ENCODE data around the gene KCNAB1. TPM values are rescaled to one million over a fixed set of nuclear protein-coding genes. Genes with fewer than 3 reads are reported as not detected.

The KCNAB1 gene
- polyA plus RNA-seq, 1 donor = 2.5 TPM

GRCh38 chr3:156341332-156341731 is 221.0 kb downstream of the KCNAB1 start:
- WGBS (ENCODE audit: insufficient coverage, low lambda C conversion rate) = no CpG with 5 or more reads among the region's 2 CpGs
- no peaks in the 10 kb centered on the region for H3K9me3 ChIP-seq (ENCODE audit: control insufficient read depth, low read depth, low read length)
- no peak overlapping the region for H3K4me3 ChIP-seq (ENCODE audit: low read length)
- DNase-seq = no peak
- no peaks in the 10 kb centered on the region for H3K27me3 ChIP-seq (ENCODE audit: control insufficient read depth, insufficient read depth, low read length)
- no peak overlapping the region for H3K27ac ChIP-seq (ENCODE audit: low read length)
- H3K36me3 ChIP-seq (ENCODE audit: control insufficient read depth, insufficient read depth, low read length) = no peaks in the 10 kb centered on the region
- H3K4me1 ChIP-seq (ENCODE audit: control insufficient read depth, insufficient read depth, low read length) = no peaks in the 10 kb centered on the region

GRCh38 chr3:156341831-156342416 is 221.5 kb downstream of the KCNAB1 start:
- H3K27me3 ChIP-seq (ENCODE audit: control insufficient read depth, insufficient read depth, low read length) = no peaks in the 10 kb centered on the region
- no peaks in the 10 kb centered on the region for H3K4me1 ChIP-seq (ENCODE audit: control insufficient read depth, insufficient read depth, low read length)
- H3K36me3 ChIP-seq (ENCODE audit: control insufficient read depth, insufficient read depth, low read length) = no peaks in the 10 kb centered on the region
- no peak for DNase-seq
- H3K9me3 ChIP-seq (ENCODE audit: control insufficient read depth, low read depth, low read length) = no peaks in the 10 kb centered on the region
- H3K27ac ChIP-seq (ENCODE audit: low read length) = no peak overlapping the region
- WGBS (ENCODE audit: insufficient coverage, low lambda C conversion rate) = no CpG with 5 or more reads among the region's 6 CpGs
- no peak overlapping the region for H3K4me3 ChIP-seq (ENCODE audit: low read length)

GRCh38 chr3:156344215-156344614 is 223.8 kb downstream of the KCNAB1 start:
- no peaks in the 10 kb centered on the region for H3K4me1 ChIP-seq (ENCODE audit: control insufficient read depth, insufficient read depth, low read length)
- H3K36me3 ChIP-seq (ENCODE audit: control insufficient read depth, insufficient read depth, low read length) = no peaks in the 10 kb centered on the region
- 60% methylated on average over 1 of the region's 7 CpGs for whole genome bisulfite sequencing (ENCODE audit: insufficient coverage, low lambda C conversion rate)
- H3K9me3 ChIP-seq (ENCODE audit: control insufficient read depth, low read depth, low read length) = no peaks in the 10 kb centered on the region
- H3K4me3 ChIP-seq (ENCODE audit: low read length) = no peak overlapping the region
- no peak overlapping the region for H3K27ac ChIP-seq (ENCODE audit: low read length)
- no peaks in the 10 kb centered on the region for H3K27me3 ChIP-seq (ENCODE audit: control insufficient read depth, insufficient read depth, low read length)
- DNase-seq = no peak

- Histone ChIP-seq H3K36me3 (ENCODE audit: control insufficient read depth, insufficient read depth, low read length) (no peaks in the 10 kb centered on the region), H3K9me3 (ENCODE audit: control insufficient read depth, low read depth, low read length) (no peaks in the 10 kb centered on the region), H3K27ac (ENCODE audit: low read length) (no peak overlapping the region), H3K4me1 (ENCODE audit: control insufficient read depth, insufficient read depth, low read length) (no peaks in the 10 kb centered on the region), H3K4me3 (ENCODE audit: low read length) (no peak overlapping the region), H3K27me3 (ENCODE audit: control insufficient read depth, insufficient read depth, low read length) (no peaks in the 10 kb centered on the region)
- no peak for DNase-seq
Measured at GRCh38 chr3:156349111-156349510, 228.7 kb downstream of the KCNAB1 start.

GRCh38 chr3:156349978-156350377 is 229.6 kb downstream of the KCNAB1 start:
- H3K27me3 ChIP-seq (ENCODE audit: control insufficient read depth, insufficient read depth, low read length) = no peaks in the 10 kb centered on the region
- DNase-seq = no peak
- no peaks in the 10 kb centered on the region for H3K36me3 ChIP-seq (ENCODE audit: control insufficient read depth, insufficient read depth, low read length)
- H3K4me3 ChIP-seq (ENCODE audit: low read length) = no peak overlapping the region
- H3K9me3 ChIP-seq (ENCODE audit: control insufficient read depth, low read depth, low read length) = no peaks in the 10 kb centered on the region
- no peaks in the 10 kb centered on the region for H3K4me1 ChIP-seq (ENCODE audit: control insufficient read depth, insufficient read depth, low read length)
- H3K27ac ChIP-seq (ENCODE audit: low read length) = no peak overlapping the region

- no peaks in the 10 kb centered on the region for H3K36me3 ChIP-seq (ENCODE audit: control insufficient read depth, insufficient read depth, low read length)
Measured at GRCh38 chr3:156350781-156351180, 230.4 kb downstream of the KCNAB1 start.

GRCh38 chr3:156351783-156352182 is 231.4 kb downstream of the KCNAB1 start:
- Histone ChIP-seq H3K4me3 (ENCODE audit: low read length) (no peak overlapping the region), H3K27ac (ENCODE audit: low read length) (no peak overlapping the region), H3K4me1 (ENCODE audit: control insufficient read depth, insufficient read depth, low read length) (no peaks in the 10 kb centered on the region), H3K27me3 (ENCODE audit: control insufficient read depth, insufficient read depth, low read length) (no peaks in the 10 kb centered on the region), H3K36me3 (ENCODE audit: control insufficient read depth, insufficient read depth, low read length) (no peaks in the 10 kb centered on the region), H3K9me3 (ENCODE audit: control insufficient read depth, low read depth, low read length) (no peaks in the 10 kb centered on the region)
- no CpG with 5 or more reads among the region's 6 CpGs for WGBS (ENCODE audit: insufficient coverage, low lambda C conversion rate)
- DNase-seq = no peak

More at GRCh38 chr3:156350781-156351180, 230.4 kb downstream of the KCNAB1 start:
- WGBS (ENCODE audit: insufficient coverage, low lambda C conversion rate) = 67% methylated on average over 3 of the region's 4 CpGs
- no peak overlapping the region for H3K27ac ChIP-seq (ENCODE audit: low read length)
- H3K4me3 ChIP-seq (ENCODE audit: low read length) = no peak overlapping the region
- no peaks in the 10 kb centered on the region for H3K4me1 ChIP-seq (ENCODE audit: control insufficient read depth, insufficient read depth, low read length)
- DNase-seq = no peak
- no peaks in the 10 kb centered on the region for H3K27me3 ChIP-seq (ENCODE audit: control insufficient read depth, insufficient read depth, low read length)
- no peaks in the 10 kb centered on the region for H3K9me3 ChIP-seq (ENCODE audit: control insufficient read depth, low read depth, low read length)

GRCh38 chr3:156352728-156353127 is 232.3 kb downstream of the KCNAB1 start:
- DNase-seq = no peak
- WGBS (ENCODE audit: insufficient coverage, low lambda C conversion rate) = no CpG with 5 or more reads among the region's 2 CpGs

GRCh38 chr3:156353563-156353962 is 233.2 kb downstream of the KCNAB1 start:
- no peaks in the 10 kb centered on the region for H3K4me1 ChIP-seq (ENCODE audit: control insufficient read depth, insufficient read depth, low read length)
- no peaks in the 10 kb centered on the region for H3K36me3 ChIP-seq (ENCODE audit: control insufficient read depth, insufficient read depth, low read length)
- no peak overlapping the region for H3K4me3 ChIP-seq (ENCODE audit: low read length)
- no peaks in the 10 kb centered on the region for H3K27me3 ChIP-seq (ENCODE audit: control insufficient read depth, insufficient read depth, low read length)
- H3K27ac ChIP-seq (ENCODE audit: low read length) = no peak overlapping the region
- no peak for DNase-seq
- H3K9me3 ChIP-seq (ENCODE audit: control insufficient read depth, low read depth, low read length) = no peaks in the 10 kb centered on the region
- WGBS (ENCODE audit: insufficient coverage, low lambda C conversion rate) = no CpG with 5 or more reads among the region's 5 CpGs

More at GRCh38 chr3:156352728-156353127, 232.3 kb downstream of the KCNAB1 start:
- no peak overlapping the region for H3K4me3 ChIP-seq (ENCODE audit: low read length)
- no peaks in the 10 kb centered on the region for H3K9me3 ChIP-seq (ENCODE audit: control insufficient read depth, low read depth, low read length)
- no peak overlapping the region for H3K27ac ChIP-seq (ENCODE audit: low read length)
- no peaks in the 10 kb centered on the region for H3K27me3 ChIP-seq (ENCODE audit: control insufficient read depth, insufficient read depth, low read length)
- no peaks in the 10 kb centered on the region for H3K36me3 ChIP-seq (ENCODE audit: control insufficient read depth, insufficient read depth, low read length)
- no peaks in the 10 kb centered on the region for H3K4me1 ChIP-seq (ENCODE audit: control insufficient read depth, insufficient read depth, low read length)

- H3K27ac ChIP-seq (ENCODE audit: low read length) = no peak overlapping the region
- no peaks in the 10 kb centered on the region for H3K27me3 ChIP-seq (ENCODE audit: control insufficient read depth, insufficient read depth, low read length)
- no peak for DNase-seq
- H3K9me3 ChIP-seq (ENCODE audit: control insufficient read depth, low read depth, low read length) = no peaks in the 10 kb centered on the region
- no peak overlapping the region for H3K4me3 ChIP-seq (ENCODE audit: low read length)
- 60% methylated on average over 1 of the region's 5 CpGs for WGBS (ENCODE audit: insufficient coverage, low lambda C conversion rate)
- no peaks in the 10 kb centered on the region for H3K36me3 ChIP-seq (ENCODE audit: control insufficient read depth, insufficient read depth, low read length)
- H3K4me1 ChIP-seq (ENCODE audit: control insufficient read depth, insufficient read depth, low read length) = no peaks in the 10 kb centered on the region
Measured at GRCh38 chr3:156356537-156357363, 236.4 kb downstream of the KCNAB1 start.

GRCh38 chr3:156358232-156358631 is 237.9 kb downstream of the KCNAB1 start:
- H3K4me3 ChIP-seq (ENCODE audit: low read length) = no peak overlapping the region
- H3K27me3 ChIP-seq (ENCODE audit: control insufficient read depth, insufficient read depth, low read length) = no peaks in the 10 kb centered on the region

More at GRCh38 chr3:156358232-156358631, 237.9 kb downstream of the KCNAB1 start:
- 60% methylated on average over 1 of the region's 2 CpGs for WGBS (ENCODE audit: insufficient coverage, low lambda C conversion rate)
- Histone ChIP-seq H3K9me3 (ENCODE audit: control insufficient read depth, low read depth, low read length) (no peaks in the 10 kb centered on the region), H3K4me1 (ENCODE audit: control insufficient read depth, insufficient read depth, low read length) (no peaks in the 10 kb centered on the region), H3K27ac (ENCODE audit: low read length) (no peak overlapping the region), H3K36me3 (ENCODE audit: control insufficient read depth, insufficient read depth, low read length) (no peaks in the 10 kb centered on the region)
- no peak for DNase-seq

All from large intestine (tissue), 3 donors.